ENCODE data around the gene CAMK1.

CAMK1 gene

GRCh38 chr3:9731206-9732079 is 38.3 kb downstream of the CAMK1 start, which contains the start of gene BRPF1:
TSS of gene BRPF1 (plus strand) at chr3:9731735. CDS start at chr3:9734141, 2,406 bp downstream.
- peak; percentile 95 for DNase-seq (ENCODE audit: low read depth)
- peak within 1 kb of the TSS; percentile 96 for H3K4me3 ChIP-seq (ENCODE audit: low read depth, low read length)
- TF ChIP-seq CTCF (IDR thresholded peaks at IDR 0.05; ENCODE audit: low read depth, low read length, missing control alignments) = no peak

- DNase-seq (ENCODE audit: low read depth) = no peak
- peak overlapping the region; percentile 60 for H3K4me3 ChIP-seq (ENCODE audit: low read depth, low read length)
- no peak for TF ChIP-seq CTCF (IDR thresholded peaks at IDR 0.05; ENCODE audit: low read depth, low read length, missing control alignments)
Measured at GRCh38 chr3:9730657-9731205, 39.0 kb downstream of the CAMK1 start.

- TF ChIP-seq CTCF (IDR thresholded peaks at IDR 0.05; ENCODE audit: low read depth, low read length, missing control alignments) = no peak
- no peak for DNase-seq (ENCODE audit: low read depth)
- H3K4me3 ChIP-seq (ENCODE audit: low read depth, low read length) = no peak overlapping the region
Measured at GRCh38 chr3:9729419-9729818, 40.3 kb downstream of the CAMK1 start.

GRCh38 chr3:9727743-9728142 is 42.0 kb downstream of the CAMK1 start:
- no peak for TF ChIP-seq CTCF (IDR thresholded peaks at IDR 0.05; ENCODE audit: low read depth, low read length, missing control alignments)
- H3K4me3 ChIP-seq (ENCODE audit: low read depth, low read length) = no peak overlapping the region
- no peak for DNase-seq (ENCODE audit: low read depth)

GRCh38 chr3:9727041-9727595 is 42.6 kb downstream of the CAMK1 start:
- no peak overlapping the region; the same call in 1 of the 2 replicates for H3K4me3 ChIP-seq (ENCODE audit: low read depth, low read length)
- peak; percentile 82 for TF ChIP-seq CTCF (IDR thresholded peaks at IDR 0.05; ENCODE audit: low read depth, low read length, missing control alignments)

GRCh38 chr3:9725775-9726515 is 43.8 kb downstream of the CAMK1 start:
- H3K4me3 ChIP-seq (ENCODE audit: low read depth, low read length) = no peak overlapping the region
- DNase-seq (ENCODE audit: low read depth) = no peak
- no peak for TF ChIP-seq CTCF (IDR thresholded peaks at IDR 0.05; ENCODE audit: low read depth, low read length, missing control alignments)

More at GRCh38 chr3:9727041-9727595, 42.6 kb downstream of the CAMK1 start:
- no peak for DNase-seq (ENCODE audit: low read depth)
